Right hindlimb (tissue), 1 donor: Measurements from ENCODE around the gene RUNDC1.
"Not testable (repeated sequence)": the region's sequence is repeated elsewhere in the genome, so short reads cannot be mapped to it uniquely, and the experiment has no call there.

ENCODE experiments used
- DNase-seq: peaks from one replicate; pipeline ENCODE4 v3.0.0-alpha.2; 2018

RUNDC1 gene

GRCh38 chr17:42980274-42980765 is at the start of gene RUNDC1:
Gene RUNDC1, plus strand, starts transcription at chr17:42980565. Its CDS starts 12 bp downstream, at chr17:42980577.
- peak; percentile 90 for DNase-seq

- DNase-seq = peak; percentile 61
Measured at GRCh38 chr17:42937712-42938596, 42.4 kb upstream of the RUNDC1 start.

- DNase-seq = no peak
Measured at GRCh38 chr17:42944211-42944610, 36.2 kb upstream of the RUNDC1 start.

GRCh38 chr17:42946812-42947211 is 33.6 kb upstream of the RUNDC1 start:
- DNase-seq = no peak

GRCh38 chr17:42950044-42950783 is 30.2 kb upstream of the RUNDC1 start:
- no peak for DNase-seq

- DNase-seq = no peak
Measured at GRCh38 chr17:42953669-42954068, 26.7 kb upstream of the RUNDC1 start.

GRCh38 chr17:42964161-42964932 is 16.0 kb upstream of the RUNDC1 start, which contains the start of gene AARSD1:
Gene AARSD1, minus strand, starts transcription at chr17:42964454. Its CDS starts 14 bp downstream, at chr17:42964440.
- peak; percentile 94 for DNase-seq

- no peak for DNase-seq
Measured at GRCh38 chr17:42967925-42968324, 12.4 kb upstream of the RUNDC1 start.

GRCh38 chr17:42969001-42969581 is 11.3 kb upstream of the RUNDC1 start:
- DNase-seq = no peak

- no peak for DNase-seq
Measured at GRCh38 chr17:42971589-42971988, 8.8 kb upstream of the RUNDC1 start.

- DNase-seq = not testable (repeated sequence)
Measured at GRCh38 chr17:42973323-42973722, 7.0 kb upstream of the RUNDC1 start.

- DNase-seq = no peak
Measured at GRCh38 chr17:42975265-42975664, 5.1 kb upstream of the RUNDC1 start.

GRCh38 chr17:42975701-42976100 is 4.7 kb upstream of the RUNDC1 start:
- not testable (repeated sequence) for DNase-seq

GRCh38 chr17:42979511-42980273 is 673 bp upstream of the RUNDC1 start, which contains the start of gene PTGES3L:
Gene PTGES3L, minus strand, starts transcription at chr17:42980080. Its CDS starts 27 bp downstream, at chr17:42980053.
- peak; percentile 66 for DNase-seq

GRCh38 chr17:42980766-42981397 is 517 bp downstream of the RUNDC1 start:
- peak; percentile 44 for DNase-seq

- no peak for DNase-seq
Measured at GRCh38 chr17:42982266-42982665, 1.9 kb downstream of the RUNDC1 start.

- no peak for DNase-seq
Measured at GRCh38 chr17:42985225-42985624, 4.9 kb downstream of the RUNDC1 start.

GRCh38 chr17:42989141-42989540 is 8.8 kb downstream of the RUNDC1 start:
- DNase-seq = no peak

- no peak for DNase-seq
Measured at GRCh38 chr17:42989726-42990652, 9.6 kb downstream of the RUNDC1 start.

GRCh38 chr17:42991471-42991870 is 11.1 kb downstream of the RUNDC1 start:
- DNase-seq = no peak
